H9 (cell line): ENCODE data around the gene GARIN5A. TPM values are rescaled to one million over a fixed set of nuclear protein-coding genes. Genes with fewer than 3 reads are reported as not detected.

Experiments
- DNase-seq: peaks from one replicate; pipeline ENCODE4 v3.0.0-alpha.2; 2017
- H2AFZ ChIP-seq: one replicate; pipeline ENCODE4 v1.6.1; 2013; ENCODE audit warnings: mild to moderate bottlenecking, low read length, control low read depth, moderate library complexity
- H2AK5ac ChIP-seq: 2 replicates; pipeline ENCODE4 v1.6.1; 2013; ENCODE audit warnings: low read length, control low read depth, mixed read lengths; ENCODE audit not compliant: insufficient read length
- H2BK120ac ChIP-seq: one replicate; pipeline ENCODE4 v1.6.1; 2013; ENCODE audit warnings: low read depth, mild to moderate bottlenecking, low read length, control low read depth, inconsistent platforms; ENCODE audit not compliant: poor library complexity, severe bottlenecking
- H2BK12ac ChIP-seq: 2 replicates; pipeline ENCODE4 v1.6.1; 2013; ENCODE audit warnings: low read length, control low read depth, mixed read lengths, low read depth; ENCODE audit not compliant: insufficient read length
- H2BK15ac ChIP-seq: 2 replicates; pipeline ENCODE4 v1.6.1; 2013; ENCODE audit warnings: low read depth, low read length, control low read depth
- H2BK20ac ChIP-seq: one replicate; pipeline ENCODE4 v1.6.1; 2013; ENCODE audit warnings: low read depth, mild to moderate bottlenecking, low read length, control low read depth, inconsistent platforms; ENCODE audit not compliant: poor library complexity, severe bottlenecking
- H2BK5ac ChIP-seq: 2 replicates; pipeline ENCODE4 v1.6.1; 2013; ENCODE audit warnings: low read length, control low read depth, mixed read lengths; ENCODE audit not compliant: insufficient read length
- H3K14ac ChIP-seq: 2 replicates; pipeline ENCODE4 v1.6.1; 2013; ENCODE audit warnings: low read length, control low read depth; ENCODE audit not compliant: insufficient read depth
- H3K18ac ChIP-seq: 2 replicates; pipeline ENCODE4 v1.6.1; 2013; ENCODE audit warnings: low read depth, mild to moderate bottlenecking, mixed read lengths, low read length, control low read depth; ENCODE audit not compliant: insufficient read length
- H3K23ac ChIP-seq: 2 replicates; pipeline ENCODE4 v1.6.1; 2013; ENCODE audit warnings: low read length, control low read depth, mixed read lengths, low read depth; ENCODE audit not compliant: insufficient read length
- H3K23me2 ChIP-seq: 2 replicates; pipeline ENCODE4 v1.6.1; 2013; ENCODE audit warnings: low read depth, mild to moderate bottlenecking, mixed read lengths, low read length, control low read depth; ENCODE audit not compliant: insufficient read length, poor library complexity, severe bottlenecking
- H3K27ac ChIP-seq: 2 replicates; pipeline ENCODE4 v1.5.1; 2013; ENCODE audit warnings: low read length, control low read depth, mixed read lengths, low read depth; ENCODE audit not compliant: insufficient read length
- H3K27me3 ChIP-seq: 2 replicates; pipeline ENCODE4 v1.6.1; 2013; ENCODE audit warnings: low read length, control low read depth, inconsistent platforms; ENCODE audit not compliant: insufficient read depth
- H3K4ac ChIP-seq: 2 replicates; pipeline ENCODE4 v1.6.1; 2013; ENCODE audit warnings: low read depth, mild to moderate bottlenecking, control low read depth, inconsistent platforms, low read length, moderate library complexity
- H3K4me1 ChIP-seq: 2 replicates; pipeline ENCODE4 v1.6.1; 2013; ENCODE audit warnings: low read length, control low read depth, inconsistent platforms; ENCODE audit not compliant: insufficient read depth
- H3K4me2 ChIP-seq: 2 replicates; pipeline ENCODE4 v1.6.1; 2013; ENCODE audit warnings: low read length, control low read depth, mixed read lengths; ENCODE audit not compliant: insufficient read length, insufficient read depth
- H3K56ac ChIP-seq: 2 replicates; pipeline ENCODE4 v1.6.1; 2013; ENCODE audit warnings: low read depth, mild to moderate bottlenecking, mixed read lengths, low read length, control low read depth; ENCODE audit not compliant: insufficient read length
- H3K79me1 ChIP-seq: 2 replicates; pipeline ENCODE4 v1.6.1; 2013; ENCODE audit warnings: low read depth, mild to moderate bottlenecking, moderate library complexity, low read length, control low read depth, inconsistent platforms; ENCODE audit not compliant: insufficient read depth, poor library complexity, severe bottlenecking
- H3K79me2 ChIP-seq: 2 replicates; pipeline ENCODE4 v1.6.1; 2013; ENCODE audit warnings: low read length, control low read depth, inconsistent platforms; ENCODE audit not compliant: insufficient read depth
- H3K9ac ChIP-seq: 2 replicates; pipeline ENCODE4 v1.6.1; 2013; ENCODE audit warnings: low read length, control low read depth, mixed read lengths; ENCODE audit not compliant: insufficient read length; ENCODE audit errors: extremely low read depth
- H3K9me3 ChIP-seq: one replicate; pipeline ENCODE4 v1.6.1; 2013; ENCODE audit warnings: low read depth, low read length, inconsistent platforms; ENCODE audit not compliant: control insufficient read depth
- H3T11ph ChIP-seq: one replicate; pipeline ENCODE4 v1.6.1; 2013; ENCODE audit warnings: mild to moderate bottlenecking, low read length, control low read depth, inconsistent platforms
- H4K20me1 ChIP-seq: one replicate; pipeline ENCODE4 v1.6.1; 2013; ENCODE audit not compliant: control insufficient read depth, insufficient read length, insufficient read depth
- H4K5ac ChIP-seq: 2 replicates; pipeline ENCODE4 v1.6.1; 2013; ENCODE audit warnings: low read depth, mild to moderate bottlenecking, mixed read lengths, low read length, control low read depth; ENCODE audit not compliant: insufficient read length
- H4K8ac ChIP-seq: replicated peaks from 2 replicates; pipeline ENCODE4 v1.6.1; 2013; ENCODE audit warnings: low read length, control low read depth, mixed read lengths, low read depth; ENCODE audit not compliant: insufficient read length
- H4K91ac ChIP-seq: 2 replicates; pipeline ENCODE4 v1.6.1; 2013; ENCODE audit warnings: low read depth, mild to moderate bottlenecking, moderate library complexity, mixed read lengths, low read length, control low read depth; ENCODE audit not compliant: insufficient read length
- H3K27ac Mint-ChIP-seq, 3 experiments: 2 replicates in 2 of 3; 3 replicates in 1 of 3; pipeline ENCODE4 v1.8.0; 2020 to 2021; ENCODE audit warnings: mixed read lengths in 3 of 3, mild to moderate bottlenecking in 1 of 3, moderate library complexity in 1 of 3
- H3K27me3 Mint-ChIP-seq: 2 replicates; pipeline ENCODE4 v1.8.0; 2021; ENCODE audit warnings: low read depth, mild to moderate bottlenecking, moderate library complexity, mixed read lengths
- H3K36me3 Mint-ChIP-seq, 3 experiments: 2 replicates in 2 of 3; 3 replicates in 1 of 3; pipeline ENCODE4 v1.8.0; 2020 to 2021; ENCODE audit warnings: low read depth in 3 of 3, mixed read lengths in 3 of 3; ENCODE audit not compliant: insufficient read depth in 1 of 3
- H3K4me1 Mint-ChIP-seq, 2 experiments: 2 replicates each; pipeline ENCODE4 v1.8.0; 2020; ENCODE audit warnings: mixed read lengths in 2 of 2
- H3K4me3 Mint-ChIP-seq, 2 experiments: 2 replicates in 1 of 2; 3 replicates in 1 of 2; pipeline ENCODE4 v1.8.0; 2020 to 2021; ENCODE audit warnings: mild to moderate bottlenecking in 2 of 2, mixed read lengths in 2 of 2, moderate library complexity in 1 of 2
- H3K9me3 Mint-ChIP-seq, 2 experiments: 2 replicates in 1 of 2; 3 replicates in 1 of 2; pipeline ENCODE4 v1.8.0; 2020; ENCODE audit warnings: mild to moderate bottlenecking in 2 of 2, mixed read lengths in 2 of 2, moderate library complexity in 1 of 2
- WGBS: extraction: QIAGEN DNeasy Blood & Tissue Kit; methylation state at CpG from one replicate; pipeline ENCODE4 v1.1.7; 2013; ENCODE audit warnings: missing lambda C conversion rate, low lambda C conversion rate, mixed read lengths; ENCODE audit not compliant: insufficient read length; ENCODE audit errors: extremely low coverage; 5-methylcytosine and 5-hydroxymethylcytosine counted together
- total RNA-seq: library from RNA; stranded (reverse); gene quantifications from 2 replicates; pipeline ENCODE4 v1.2.1, GENCODE V29; 2021
- TF ChIP-seq, protein P1 (sequence below): fragments of 200-600 bp; sonication (generic); conservative IDR thresholded peaks from 3 replicates; pipeline ENCODE4 v1.8.0; 2021; ENCODE audit warnings: antibody characterized with exemption, mild to moderate bottlenecking

Gene GARIN5A
- total RNA-seq, 1 experiment from 2014 or later: 9.5 TPM

GRCh38 chr19:50417111-50418081, 59.3 kb downstream of the GARIN5A start:
- DNase-seq: peak; percentile 40
- WGBS: no CpG with 5 or more reads among the region's 42 CpGs

More at GRCh38 chr19:50417111-50418081, 59.3 kb downstream of the GARIN5A start:
- Histone ChIP-seq H3K79me2 (peaks cover 3% of the 10 kb centered on the region; the same call in 1 of the 2 replicates), H3K4me1 (no peaks in the 10 kb centered on the region), H3K4me2 (no peak overlapping the region), H3K79me1 (no peaks in the 10 kb centered on the region), H3K56ac (no peak overlapping the region), H2BK20ac (no peak overlapping the region), H2BK5ac (no peak overlapping the region), H4K91ac (no peak overlapping the region), H2AFZ (no peak overlapping the region), H3K9me3 (no peaks in the 10 kb centered on the region), H2BK12ac (no peak overlapping the region), H3K27ac (no peak overlapping the region), H3K23me2 (peaks cover 15% of the 10 kb centered on the region), H3K27me3 (no peaks in the 10 kb centered on the region), H3K23ac (no peak overlapping the region), H3T11ph (no peak overlapping the region), H3K4ac (no peak overlapping the region), H4K20me1 (no peaks in the 10 kb centered on the region), H3K18ac (no peak overlapping the region), H2AK5ac (no peak overlapping the region), H2BK15ac (no peak overlapping the region), H4K5ac (no peak overlapping the region), H2BK120ac (no peak overlapping the region), H3K14ac (no peak overlapping the region), H3K9ac (no peak overlapping the region), H4K8ac (no peak overlapping the region)
- Mint-ChIP-seq H3K9me3 (peaks cover 0 to 3% of the 10 kb centered on the region in 2 experiments; a peak in 2 of 5 replicates), H3K36me3 (peaks cover 12 to 36% (median 17%) of the 10 kb centered on the region in 3 experiments), H3K4me3 (no peak overlapping the region), H3K27ac (no peak overlapping the region), H3K4me1 (peaks cover 24 to 29% of the 10 kb centered on the region in 2 experiments), H3K27me3 (peaks cover 9% of the 10 kb centered on the region)
- TF ChIP-seq, protein P1, sequence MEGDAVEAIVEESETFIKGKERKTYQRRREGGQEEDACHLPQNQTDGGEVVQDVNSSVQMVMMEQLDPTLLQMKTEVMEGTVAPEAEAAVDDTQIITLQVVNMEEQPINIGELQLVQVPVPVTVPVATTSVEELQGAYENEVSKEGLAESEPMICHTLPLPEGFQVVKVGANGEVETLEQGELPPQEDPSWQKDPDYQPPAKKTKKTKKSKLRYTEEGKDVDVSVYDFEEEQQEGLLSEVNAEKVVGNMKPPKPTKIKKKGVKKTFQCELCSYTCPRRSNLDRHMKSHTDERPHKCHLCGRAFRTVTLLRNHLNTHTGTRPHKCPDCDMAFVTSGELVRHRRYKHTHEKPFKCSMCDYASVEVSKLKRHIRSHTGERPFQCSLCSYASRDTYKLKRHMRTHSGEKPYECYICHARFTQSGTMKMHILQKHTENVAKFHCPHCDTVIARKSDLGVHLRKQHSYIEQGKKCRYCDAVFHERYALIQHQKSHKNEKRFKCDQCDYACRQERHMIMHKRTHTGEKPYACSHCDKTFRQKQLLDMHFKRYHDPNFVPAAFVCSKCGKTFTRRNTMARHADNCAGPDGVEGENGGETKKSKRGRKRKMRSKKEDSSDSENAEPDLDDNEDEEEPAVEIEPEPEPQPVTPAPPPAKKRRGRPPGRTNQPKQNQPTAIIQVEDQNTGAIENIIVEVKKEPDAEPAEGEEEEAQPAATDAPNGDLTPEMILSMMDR: no peak

Other genes starting within 250 kb of the GARIN5A start
- 15.2 and 17.3 TPM in 2 replicates for gene KCNC3, start 147.5 kb downstream of the GARIN5A start, total RNA-seq
- 0.33 and 0.44 TPM in 2 replicates for gene NAPSA, start 111.2 kb downstream of the GARIN5A start, total RNA-seq
- gene NR1H2, start 100.4 kb downstream of the GARIN5A start, total RNA-seq: 33.2 and 35.8 TPM in 2 replicates
- 165 and 178 TPM in 2 replicates for gene POLD1, start 92.5 kb downstream of the GARIN5A start, total RNA-seq
- 30.2 and 33.3 TPM in 2 replicates for gene SPIB, start 57.9 kb downstream of the GARIN5A start, total RNA-seq
- 3.8 and 4.9 TPM in 2 replicates for gene MYBPC2, start 44.0 kb downstream of the GARIN5A start, total RNA-seq
- gene EMC10, start 341 bp downstream of the GARIN5A start, total RNA-seq: 109 and 110 TPM in 2 replicates
- 5.0 and 5.4 TPM in 2 replicates for gene JOSD2, start 34.3 kb upstream of the GARIN5A start, total RNA-seq
- gene ASPDH, start 37.1 kb upstream of the GARIN5A start, total RNA-seq: not detected in 2 replicates
- gene LRRC4B, start 91.6 kb upstream of the GARIN5A start, total RNA-seq: 3.7 and 3.8 TPM in 2 replicates
- 2.8 and 3.1 TPM in 2 replicates for gene SYT3, start 163.0 kb upstream of the GARIN5A start, total RNA-seq
- 9.6 and 11.0 TPM in 2 replicates for gene C19orf81, start 172.6 kb upstream of the GARIN5A start, total RNA-seq
- gene SHANK1, start 243.0 kb upstream of the GARIN5A start, total RNA-seq: 1.4 and 1.7 TPM in 2 replicates
- gene CLEC11A, start 246.5 kb upstream of the GARIN5A start, total RNA-seq: 3.8 and 3.9 TPM in 2 replicates